ENCODE data around the gene NCAPG2.

- no peak for TF ChIP-seq EP300 (IDR thresholded peaks at IDR 0.05)
- TF ChIP-seq CTCF (IDR thresholded peaks at IDR 0.05): no peak
Observed at GRCh38 chr7:158727690-158728089, 23.1 kb upstream of the NCAPG2 start.

All from gastroesophageal sphincter (tissue), 3 donors.